Measurements from ENCODE around the gene CADM1. TPM values are rescaled to one million over a fixed set of nuclear protein-coding genes. Genes with fewer than 3 reads are reported as not detected.

CADM1 gene
- total RNA-seq, 2 experiments from 2014 or later, result 59.7 to 89.7 TPM

DNA sequence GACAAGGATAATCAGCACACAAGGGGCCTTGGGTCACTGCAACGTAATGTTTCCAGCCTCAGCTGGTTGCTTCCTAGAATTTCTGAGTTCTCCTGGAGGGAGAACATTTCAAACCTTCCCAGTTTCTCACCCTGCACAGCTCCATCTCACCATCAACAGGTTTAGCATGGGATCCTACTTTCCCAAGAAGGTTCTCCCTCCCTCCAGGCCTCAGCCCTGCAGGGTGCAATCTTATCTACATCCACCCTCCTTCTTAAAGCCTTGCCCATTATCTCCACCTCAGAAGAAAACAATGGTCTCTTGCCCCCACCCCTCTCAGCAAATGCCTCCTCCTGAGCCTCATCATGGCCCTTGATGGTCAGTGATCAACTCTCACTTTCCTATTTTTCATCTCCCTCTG lies 23.6 kb downstream of the CADM1 start:
- POLR2A ChIA-PET, result interaction anchor here (0.9 kb wide), 1 partner anchor 11 kb away, joined by 3 read pairs; no protein-coding TSS in a partner anchor
- DNase-seq (ENCODE audit: low spot score), result no peak
- Histone ChIP-seq H3K4me2 (ENCODE audit: low read length) (no peak overlapping the region), H2AFZ (ENCODE audit: low read length) (no peak overlapping the region), H3K9me3 (ENCODE audit: low read length) (no peaks in the 10 kb centered on the region), H4K20me1 (ENCODE audit: insufficient read depth, low read length) (no peaks in the 10 kb centered on the region), H3K4me3 (ENCODE audit: low read depth, low read length, poor library complexity, severe bottlenecking) (no peak overlapping the region), H3K4me1 (ENCODE audit: insufficient read depth, low read length, poor library complexity, severe bottlenecking) (no peaks in the 10 kb centered on the region), H3K27ac (ENCODE audit: low read depth, low read length, poor library complexity, severe bottlenecking) (no peak overlapping the region), H3K9me2 (ENCODE audit: insufficient read depth, low read length) (no peaks in the 10 kb centered on the region), H3K36me3 (ENCODE audit: insufficient read depth, low read length) (no peaks in the 10 kb centered on the region), H3K79me2 (ENCODE audit: insufficient read depth, low read depth, low read length) (peaks cover 5% of the 10 kb centered on the region; the same call in 1 of the 2 replicates)
- no TSS peak for BruUV-seq (replicated peaks)
- intact Hi-C loops (cut with micrococcal nuclease; ENCODE audit: unreplicated experiment), result no loop called here
- CTCF ChIA-PET (ENCODE audit: unreplicated experiment), result no interaction called here
- TF ChIP-seq, protein P1, sequence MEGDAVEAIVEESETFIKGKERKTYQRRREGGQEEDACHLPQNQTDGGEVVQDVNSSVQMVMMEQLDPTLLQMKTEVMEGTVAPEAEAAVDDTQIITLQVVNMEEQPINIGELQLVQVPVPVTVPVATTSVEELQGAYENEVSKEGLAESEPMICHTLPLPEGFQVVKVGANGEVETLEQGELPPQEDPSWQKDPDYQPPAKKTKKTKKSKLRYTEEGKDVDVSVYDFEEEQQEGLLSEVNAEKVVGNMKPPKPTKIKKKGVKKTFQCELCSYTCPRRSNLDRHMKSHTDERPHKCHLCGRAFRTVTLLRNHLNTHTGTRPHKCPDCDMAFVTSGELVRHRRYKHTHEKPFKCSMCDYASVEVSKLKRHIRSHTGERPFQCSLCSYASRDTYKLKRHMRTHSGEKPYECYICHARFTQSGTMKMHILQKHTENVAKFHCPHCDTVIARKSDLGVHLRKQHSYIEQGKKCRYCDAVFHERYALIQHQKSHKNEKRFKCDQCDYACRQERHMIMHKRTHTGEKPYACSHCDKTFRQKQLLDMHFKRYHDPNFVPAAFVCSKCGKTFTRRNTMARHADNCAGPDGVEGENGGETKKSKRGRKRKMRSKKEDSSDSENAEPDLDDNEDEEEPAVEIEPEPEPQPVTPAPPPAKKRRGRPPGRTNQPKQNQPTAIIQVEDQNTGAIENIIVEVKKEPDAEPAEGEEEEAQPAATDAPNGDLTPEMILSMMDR (conservative IDR thresholded peaks at IDR 0.05; ENCODE audit: low read length), result no peak
- TF ChIP-seq EZH2phosphoT487 (IDR thresholded peaks at IDR 0.05; ENCODE audit: borderline replicate concordance, low read depth, low read length), result no peak

DNA sequence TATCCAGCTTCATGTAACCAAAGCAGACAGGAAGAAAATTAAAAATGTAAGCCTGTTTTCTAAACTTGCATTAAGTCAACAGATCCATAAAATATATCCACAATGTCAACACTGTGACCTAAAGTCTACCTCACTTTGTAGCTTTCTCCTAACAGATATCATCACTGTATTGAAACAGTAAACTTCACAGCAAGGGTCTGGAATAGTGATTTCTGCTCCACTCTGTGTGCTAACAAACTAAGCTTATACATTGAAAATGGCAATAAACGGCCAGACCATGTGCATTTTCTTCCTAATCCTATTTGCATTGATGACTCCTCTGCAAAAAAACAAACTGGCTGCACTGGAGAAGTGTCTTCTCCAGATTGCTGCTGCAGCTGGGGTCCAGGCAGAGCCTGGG lies 26.8 kb downstream of the CADM1 start:
- DNase-seq (ENCODE audit: low spot score), result no peak
- TF ChIP-seq EZH2phosphoT487 (IDR thresholded peaks at IDR 0.05; ENCODE audit: borderline replicate concordance, low read depth, low read length), result no peak
- TF ChIP-seq, protein P1 (conservative IDR thresholded peaks at IDR 0.05; ENCODE audit: low read length), result no peak
- Histone ChIP-seq H3K4me1 (ENCODE audit: insufficient read depth, low read length, poor library complexity, severe bottlenecking) (peaks cover 15% of the 10 kb centered on the region), H3K4me3 (ENCODE audit: low read depth, low read length, poor library complexity, severe bottlenecking) (no peak overlapping the region), H3K36me3 (ENCODE audit: insufficient read depth, low read length) (peaks cover 5% of the 10 kb centered on the region; the same call in 1 of the 2 replicates), H4K20me1 (ENCODE audit: insufficient read depth, low read length) (no peaks in the 10 kb centered on the region), H2AFZ (ENCODE audit: low read length) (no peak overlapping the region), H3K4me2 (ENCODE audit: low read length) (no peak overlapping the region), H3K27ac (ENCODE audit: low read depth, low read length, poor library complexity, severe bottlenecking) (no peak overlapping the region), H3K9me3 (ENCODE audit: low read length) (peaks cover 12% of the 10 kb centered on the region; the same call in 1 of the 2 replicates), H3K9me2 (ENCODE audit: insufficient read depth, low read length) (no peaks in the 10 kb centered on the region), H3K79me2 (ENCODE audit: insufficient read depth, low read depth, low read length) (peaks cover 15% of the 10 kb centered on the region; the same call in 1 of the 2 replicates)
- BruUV-seq (replicated peaks), result no TSS peak
- CTCF ChIA-PET (ENCODE audit: unreplicated experiment), result no interaction called here
- POLR2A ChIA-PET, result interaction anchor here (0.7 kb wide), 1 partner anchor 32 kb away, joined by 3 read pairs; no protein-coding TSS in a partner anchor
- intact Hi-C loops (cut with micrococcal nuclease; ENCODE audit: unreplicated experiment), result no loop called here

DNA sequence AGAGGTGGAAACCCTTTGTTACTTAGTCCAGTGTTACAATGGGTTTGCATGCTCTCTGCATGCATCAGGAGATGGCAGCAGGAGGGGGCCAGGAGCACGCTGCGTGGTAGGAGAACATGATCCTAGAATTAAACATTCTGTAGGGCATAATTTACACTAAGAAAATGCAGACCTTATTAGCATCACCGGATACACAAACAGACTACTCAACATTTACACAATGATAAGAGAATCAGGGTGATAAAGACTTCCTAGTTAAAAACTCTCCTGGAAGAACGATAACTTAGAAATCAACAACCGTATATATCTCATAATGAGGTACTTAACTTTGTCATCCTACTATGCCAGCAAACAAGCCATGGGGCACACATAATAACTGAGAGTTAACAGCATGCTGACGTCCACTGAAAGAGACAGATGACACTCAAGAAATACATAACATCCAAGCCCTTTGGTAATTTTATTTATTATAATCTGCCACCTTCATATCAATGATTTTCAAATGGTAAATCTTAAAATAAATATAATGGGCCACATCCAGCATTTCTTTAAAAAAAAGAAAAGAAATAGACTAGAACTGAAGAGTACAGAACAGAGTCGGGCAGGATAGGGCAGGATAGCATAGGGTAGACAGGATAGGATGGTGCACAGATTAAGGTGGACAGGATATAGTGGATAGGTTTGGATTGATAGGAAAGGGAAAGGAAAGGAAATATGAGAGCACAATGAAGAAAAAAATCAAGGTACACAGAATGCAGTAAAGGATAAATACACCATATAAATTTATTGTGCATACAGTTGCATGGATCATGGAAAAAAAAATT lies 27.5 kb downstream of the CADM1 start:
- Histone ChIP-seq H3K9me2 (ENCODE audit: insufficient read depth, low read length) (no peaks in the 10 kb centered on the region), H2AFZ (ENCODE audit: low read length) (no peak overlapping the region), H4K20me1 (ENCODE audit: insufficient read depth, low read length) (no peaks in the 10 kb centered on the region), H3K4me1 (ENCODE audit: insufficient read depth, low read length, poor library complexity, severe bottlenecking) (peaks cover 22% of the 10 kb centered on the region), H3K4me2 (ENCODE audit: low read length) (no peak overlapping the region), H3K4me3 (ENCODE audit: low read depth, low read length, poor library complexity, severe bottlenecking) (no peak overlapping the region), H3K27ac (ENCODE audit: low read depth, low read length, poor library complexity, severe bottlenecking) (no peak overlapping the region), H3K9me3 (ENCODE audit: low read length) (peaks cover 12% of the 10 kb centered on the region; the same call in 1 of the 2 replicates), H3K79me2 (ENCODE audit: insufficient read depth, low read depth, low read length) (peaks cover 21% of the 10 kb centered on the region; the same call in 1 of the 2 replicates), H3K36me3 (ENCODE audit: insufficient read depth, low read length) (peaks cover 5% of the 10 kb centered on the region; the same call in 1 of the 2 replicates)
- TF ChIP-seq, protein P1 (conservative IDR thresholded peaks at IDR 0.05; ENCODE audit: low read length), result no peak
- no peak for TF ChIP-seq EZH2phosphoT487 (IDR thresholded peaks at IDR 0.05; ENCODE audit: borderline replicate concordance, low read depth, low read length)
- POLR2A ChIA-PET, result no interaction called here
- no peak for DNase-seq (ENCODE audit: low spot score)
- CTCF ChIA-PET (ENCODE audit: unreplicated experiment), result no interaction called here
- intact Hi-C loops (cut with micrococcal nuclease; ENCODE audit: unreplicated experiment), result no loop called here
- no TSS peak for BruUV-seq (replicated peaks)
